Ovary (tissue), 3 donors: ENCODE results near the gene NEMP1.

Experiments
- POLR2A ChIP-seq: fragments of 450-650 bp; IDR thresholded peaks from one replicate; pipeline ENCODE4 v1.6.1; 2017; ENCODE audit warnings: antibody characterized with exemption, mild to moderate bottlenecking, moderate library complexity
- TF ChIP-seq, protein P1 (sequence below), 3 donors: fragments of 450-650 bp in 2 of 3; fragments of 200-600 bp in 1 of 3; IDR thresholded peaks; one replicate each; pipeline versions ENCODE4 v1.5.1 to v1.8.0; 2016 to 2022; ENCODE audit warnings: antibody characterized with exemption in 3 of 3, mild to moderate bottlenecking in 1 of 3
- donor health status: DM: no; HTN: no; CAD: no.

- TF ChIP-seq, protein P1, sequence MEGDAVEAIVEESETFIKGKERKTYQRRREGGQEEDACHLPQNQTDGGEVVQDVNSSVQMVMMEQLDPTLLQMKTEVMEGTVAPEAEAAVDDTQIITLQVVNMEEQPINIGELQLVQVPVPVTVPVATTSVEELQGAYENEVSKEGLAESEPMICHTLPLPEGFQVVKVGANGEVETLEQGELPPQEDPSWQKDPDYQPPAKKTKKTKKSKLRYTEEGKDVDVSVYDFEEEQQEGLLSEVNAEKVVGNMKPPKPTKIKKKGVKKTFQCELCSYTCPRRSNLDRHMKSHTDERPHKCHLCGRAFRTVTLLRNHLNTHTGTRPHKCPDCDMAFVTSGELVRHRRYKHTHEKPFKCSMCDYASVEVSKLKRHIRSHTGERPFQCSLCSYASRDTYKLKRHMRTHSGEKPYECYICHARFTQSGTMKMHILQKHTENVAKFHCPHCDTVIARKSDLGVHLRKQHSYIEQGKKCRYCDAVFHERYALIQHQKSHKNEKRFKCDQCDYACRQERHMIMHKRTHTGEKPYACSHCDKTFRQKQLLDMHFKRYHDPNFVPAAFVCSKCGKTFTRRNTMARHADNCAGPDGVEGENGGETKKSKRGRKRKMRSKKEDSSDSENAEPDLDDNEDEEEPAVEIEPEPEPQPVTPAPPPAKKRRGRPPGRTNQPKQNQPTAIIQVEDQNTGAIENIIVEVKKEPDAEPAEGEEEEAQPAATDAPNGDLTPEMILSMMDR (IDR thresholded peaks at IDR 0.05), result no peak
- TF ChIP-seq POLR2A, result no peak
Measured at GRCh38 chr12:57031789-57032188, 46.8 kb downstream of the NEMP1 start.
